Measurements from ENCODE around the gene KCNMA1. TPM values are rescaled to one million over a fixed set of nuclear protein-coding genes. Genes with fewer than 3 reads are reported as not detected.

Gene KCNMA1
- total RNA-seq, 2 donors from 2014 or later: 23.2 to 44.5 TPM

DNA sequence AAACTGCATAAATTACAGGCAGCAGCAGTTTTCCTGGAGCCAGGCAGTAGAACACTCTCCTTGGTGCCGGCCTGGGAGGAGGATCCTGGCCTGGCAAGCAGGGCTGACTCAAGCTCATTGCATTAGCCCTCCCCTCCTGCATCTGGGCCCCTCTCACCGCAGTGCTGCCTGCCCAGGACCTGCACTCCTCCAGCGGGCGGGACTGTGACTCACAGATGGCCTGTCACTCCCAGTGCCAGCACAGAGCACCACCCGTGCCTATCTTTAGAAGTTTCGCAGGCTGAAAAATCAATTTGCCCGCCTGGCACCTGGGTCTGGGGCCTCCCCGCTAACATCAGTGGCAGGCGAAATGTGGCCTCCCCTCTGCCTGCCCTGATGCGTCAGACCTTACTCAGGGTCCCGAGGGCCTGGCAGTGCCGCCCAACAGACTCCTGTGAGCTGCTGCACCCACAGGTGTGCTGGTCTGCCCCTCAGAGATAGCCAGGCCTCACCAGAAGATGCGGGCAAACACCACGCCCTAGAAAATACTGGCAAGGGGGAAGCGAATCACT lies 123.8 kb downstream of the KCNMA1 start:
- intact Hi-C loops (cut with DNase I): no loop called here

DNA sequence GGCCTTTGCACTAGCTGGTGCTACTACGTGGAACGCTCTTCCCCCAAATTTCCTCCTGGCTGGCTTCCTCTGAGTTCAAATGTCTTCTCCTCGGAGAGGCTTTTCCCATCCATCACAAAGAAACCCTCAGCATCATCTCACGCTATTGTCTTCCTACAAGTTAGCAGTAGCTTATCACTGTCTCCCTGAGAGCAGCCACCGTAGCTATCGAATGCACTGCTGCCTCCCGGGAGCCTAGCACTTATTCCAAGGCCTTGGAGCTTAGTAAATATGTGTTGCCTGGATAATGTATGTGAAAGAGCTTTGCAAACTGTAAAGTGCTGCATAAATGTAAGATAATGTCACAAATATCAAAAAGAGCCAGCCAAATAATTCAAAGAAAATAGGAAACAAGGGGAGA lies 124.4 kb downstream of the KCNMA1 start:
- DNase-seq: no peak
- Histone ChIP-seq H3K9ac (ENCODE audit: low read depth in 2 of 2, low read length in 2 of 2) (no peak overlapping the region), H3K27ac (no peak overlapping the region), H3K27me3 (no peaks in the 10 kb centered on the region), H3K4me1 (no peaks in the 10 kb centered on the region), H3K9me3 (no peaks in the 10 kb centered on the region), H3K4me3 (no peak overlapping the region), H3K36me3 (no peaks in the 10 kb centered on the region)
- TF ChIP-seq, protein P1, sequence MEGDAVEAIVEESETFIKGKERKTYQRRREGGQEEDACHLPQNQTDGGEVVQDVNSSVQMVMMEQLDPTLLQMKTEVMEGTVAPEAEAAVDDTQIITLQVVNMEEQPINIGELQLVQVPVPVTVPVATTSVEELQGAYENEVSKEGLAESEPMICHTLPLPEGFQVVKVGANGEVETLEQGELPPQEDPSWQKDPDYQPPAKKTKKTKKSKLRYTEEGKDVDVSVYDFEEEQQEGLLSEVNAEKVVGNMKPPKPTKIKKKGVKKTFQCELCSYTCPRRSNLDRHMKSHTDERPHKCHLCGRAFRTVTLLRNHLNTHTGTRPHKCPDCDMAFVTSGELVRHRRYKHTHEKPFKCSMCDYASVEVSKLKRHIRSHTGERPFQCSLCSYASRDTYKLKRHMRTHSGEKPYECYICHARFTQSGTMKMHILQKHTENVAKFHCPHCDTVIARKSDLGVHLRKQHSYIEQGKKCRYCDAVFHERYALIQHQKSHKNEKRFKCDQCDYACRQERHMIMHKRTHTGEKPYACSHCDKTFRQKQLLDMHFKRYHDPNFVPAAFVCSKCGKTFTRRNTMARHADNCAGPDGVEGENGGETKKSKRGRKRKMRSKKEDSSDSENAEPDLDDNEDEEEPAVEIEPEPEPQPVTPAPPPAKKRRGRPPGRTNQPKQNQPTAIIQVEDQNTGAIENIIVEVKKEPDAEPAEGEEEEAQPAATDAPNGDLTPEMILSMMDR (IDR thresholded peaks at IDR 0.05): no peak
- intact Hi-C loops (cut with DNase I): no loop called here

More for the DNA sequence above, 123.8 kb downstream of the KCNMA1 start:
- no peak overlapping the region for H3K9ac ChIP-seq (ENCODE audit: low read depth in 2 of 2, low read length in 2 of 2)
- no peak overlapping the region for H3K27ac ChIP-seq
- TF ChIP-seq, protein P1 (IDR thresholded peaks at IDR 0.05): no peak
- no peaks in the 10 kb centered on the region for H3K36me3 ChIP-seq
- no peaks in the 10 kb centered on the region for H3K27me3 ChIP-seq
- peak; percentile 32 for DNase-seq
- no peaks in the 10 kb centered on the region for H3K9me3 ChIP-seq
- H3K4me1 ChIP-seq: no peaks in the 10 kb centered on the region
- no peak overlapping the region for H3K4me3 ChIP-seq

DNA sequence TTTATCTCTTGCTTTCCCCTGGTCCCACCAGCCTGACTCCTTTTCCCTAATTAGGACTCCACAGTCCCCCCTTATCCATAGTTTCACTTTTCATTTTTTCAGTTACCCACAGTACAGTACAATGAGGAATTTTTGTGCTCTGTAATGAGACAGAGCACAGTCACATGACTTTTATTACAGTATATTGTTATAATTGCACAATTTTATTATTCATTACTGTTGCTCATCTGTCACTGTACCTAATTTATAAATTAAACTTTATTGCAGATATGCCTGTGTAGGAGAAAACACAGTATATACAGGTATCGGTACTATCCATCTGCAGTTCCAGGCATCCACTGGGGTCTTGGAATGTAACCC lies 125.4 kb downstream of the KCNMA1 start:
- DNase-seq: no peak
- Histone ChIP-seq H3K27me3 (no peaks in the 10 kb centered on the region), H3K9ac (ENCODE audit: low read depth in 2 of 2, low read length in 2 of 2) (no peak overlapping the region), H3K4me3 (no peak overlapping the region), H3K27ac (no peak overlapping the region), H3K36me3 (no peaks in the 10 kb centered on the region), H3K9me3 (no peaks in the 10 kb centered on the region), H3K4me1 (no peaks in the 10 kb centered on the region)
- intact Hi-C loops (cut with DNase I): no loop called here
- TF ChIP-seq, protein P1 (IDR thresholded peaks at IDR 0.05): no peak

DNA sequence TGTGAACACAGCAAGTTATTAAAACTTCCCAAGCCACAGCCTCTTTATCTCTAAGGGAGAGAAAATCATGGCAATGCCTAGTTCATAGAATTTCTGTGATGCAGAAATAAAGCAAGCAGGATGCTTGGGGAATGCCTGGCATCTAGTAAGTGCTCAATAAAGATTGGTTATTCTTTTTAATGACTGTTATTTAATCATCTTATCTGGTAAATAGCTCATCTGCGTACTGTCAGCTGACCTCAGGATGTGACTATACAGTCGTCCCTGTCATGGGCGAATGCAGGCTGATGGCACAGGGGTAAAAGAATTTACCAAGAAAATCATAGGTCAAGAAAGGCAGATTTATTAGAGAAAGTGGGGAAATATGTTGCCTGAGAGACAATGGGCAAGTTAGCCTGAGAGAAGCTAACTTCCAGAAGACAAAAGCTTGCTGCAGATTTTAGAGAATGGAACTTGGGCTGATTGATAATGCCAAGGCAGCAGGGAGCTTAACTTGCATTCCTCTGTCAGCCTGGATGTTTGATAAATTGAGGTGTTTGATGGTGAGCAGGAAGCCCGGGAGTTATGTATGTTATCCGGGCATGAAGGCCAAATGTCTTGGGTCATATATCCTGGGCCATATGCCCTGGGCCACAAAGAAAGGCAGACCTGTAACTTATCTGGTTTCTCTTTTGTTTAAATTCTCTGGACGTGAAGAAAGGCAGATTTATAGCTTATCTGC lies 126.0 kb downstream of the KCNMA1 start:
- TF ChIP-seq, protein P1 (IDR thresholded peaks at IDR 0.05): no peak
- H3K4me1 ChIP-seq: no peaks in the 10 kb centered on the region
- H3K27ac ChIP-seq: no peak overlapping the region
- H3K27me3 ChIP-seq: no peaks in the 10 kb centered on the region
- DNase-seq: no peak
- no peaks in the 10 kb centered on the region for H3K36me3 ChIP-seq
- intact Hi-C loops (cut with DNase I): no loop called here
- no peak overlapping the region for H3K4me3 ChIP-seq
- no peak overlapping the region for H3K9ac ChIP-seq (ENCODE audit: low read depth in 2 of 2, low read length in 2 of 2)
- H3K9me3 ChIP-seq: no peaks in the 10 kb centered on the region

DNA sequence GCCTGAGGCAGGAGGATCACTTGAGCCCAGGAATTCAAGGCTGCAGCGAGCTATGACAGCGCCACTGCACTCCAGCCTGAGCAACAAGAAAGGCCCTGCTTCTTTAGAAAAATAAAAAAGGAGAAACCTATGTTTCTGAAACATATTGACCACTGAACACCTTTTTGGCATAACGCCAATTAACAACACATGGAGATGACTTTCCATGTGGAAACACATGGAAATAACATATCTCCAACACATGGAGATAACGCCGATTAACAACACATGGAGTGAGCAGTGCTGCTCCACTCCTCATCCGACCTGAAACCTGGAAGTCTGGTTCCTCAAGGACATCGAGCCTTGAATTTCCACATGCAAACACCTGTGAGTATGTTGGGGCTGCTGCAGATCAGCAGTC lies 126.9 kb downstream of the KCNMA1 start:
- Histone ChIP-seq H3K4me3 (no peak overlapping the region), H3K9ac (ENCODE audit: low read depth in 2 of 2, low read length in 2 of 2) (no peak overlapping the region), H3K9me3 (no peaks in the 10 kb centered on the region), H3K4me1 (no peaks in the 10 kb centered on the region), H3K27ac (no peak overlapping the region), H3K27me3 (no peaks in the 10 kb centered on the region), H3K36me3 (no peaks in the 10 kb centered on the region)
- intact Hi-C loops (cut with DNase I): no loop called here
- TF ChIP-seq, protein P1 (IDR thresholded peaks at IDR 0.05): no peak
- DNase-seq: no peak
